ENCODE results near the gene STK25.

DNA sequence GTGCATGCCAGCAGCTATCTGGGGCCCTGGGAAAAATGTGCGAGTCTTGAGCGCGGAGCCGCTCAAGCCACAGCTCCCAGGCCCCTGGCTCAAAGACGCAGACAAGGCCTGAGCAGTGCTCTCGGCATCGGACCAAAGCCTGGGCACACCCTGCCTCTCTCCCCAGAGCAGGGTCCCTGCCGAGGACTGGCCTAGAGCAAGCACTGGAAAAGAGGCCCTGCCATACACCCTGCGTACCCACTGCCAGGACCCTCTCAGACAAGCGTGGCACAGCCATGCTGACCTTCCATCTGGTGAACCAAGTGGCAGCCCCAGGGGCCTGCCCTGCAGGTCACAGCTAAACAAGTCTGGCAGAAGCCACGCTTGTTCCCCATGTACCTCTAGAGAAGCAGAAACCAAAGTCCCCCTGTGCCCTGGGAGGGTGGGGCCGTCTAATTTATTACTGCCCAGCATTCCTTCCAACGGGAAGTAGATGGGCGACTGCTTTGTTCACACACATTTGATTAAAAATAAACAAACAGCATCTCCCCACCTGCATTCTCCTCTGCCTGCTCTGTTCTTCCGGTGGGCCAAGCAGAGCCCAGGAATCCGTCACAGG lies 14.0 kb downstream of the STK25 start:
- TF ChIP-seq, protein P1, sequence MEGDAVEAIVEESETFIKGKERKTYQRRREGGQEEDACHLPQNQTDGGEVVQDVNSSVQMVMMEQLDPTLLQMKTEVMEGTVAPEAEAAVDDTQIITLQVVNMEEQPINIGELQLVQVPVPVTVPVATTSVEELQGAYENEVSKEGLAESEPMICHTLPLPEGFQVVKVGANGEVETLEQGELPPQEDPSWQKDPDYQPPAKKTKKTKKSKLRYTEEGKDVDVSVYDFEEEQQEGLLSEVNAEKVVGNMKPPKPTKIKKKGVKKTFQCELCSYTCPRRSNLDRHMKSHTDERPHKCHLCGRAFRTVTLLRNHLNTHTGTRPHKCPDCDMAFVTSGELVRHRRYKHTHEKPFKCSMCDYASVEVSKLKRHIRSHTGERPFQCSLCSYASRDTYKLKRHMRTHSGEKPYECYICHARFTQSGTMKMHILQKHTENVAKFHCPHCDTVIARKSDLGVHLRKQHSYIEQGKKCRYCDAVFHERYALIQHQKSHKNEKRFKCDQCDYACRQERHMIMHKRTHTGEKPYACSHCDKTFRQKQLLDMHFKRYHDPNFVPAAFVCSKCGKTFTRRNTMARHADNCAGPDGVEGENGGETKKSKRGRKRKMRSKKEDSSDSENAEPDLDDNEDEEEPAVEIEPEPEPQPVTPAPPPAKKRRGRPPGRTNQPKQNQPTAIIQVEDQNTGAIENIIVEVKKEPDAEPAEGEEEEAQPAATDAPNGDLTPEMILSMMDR (conservative IDR thresholded peaks at IDR 0.05; ENCODE audit: low read depth, low read length) = no peak
- TF ChIP-seq EZH2 (IDR thresholded peaks at IDR 0.05; ENCODE audit: borderline replicate concordance, low read depth, low read length, poor library complexity, severe bottlenecking) = no peak

Measured in A673 (cell line).